NT2/D1 (cell line): Measurements from ENCODE around the gene PRRC2A.

Experiments used
- SUZ12 ChIP-seq: IDR thresholded peaks from 2 replicates; pipeline ENCODE4 v1.6.1; 2011; ENCODE audit not compliant: insufficient read length, insufficient read depth; ENCODE audit errors: extremely low read depth
- ZNF274 ChIP-seq: IDR thresholded peaks from 2 replicates; pipeline ENCODE4 v1.6.1; 2011; ENCODE audit warnings: mild to moderate bottlenecking, low read depth, low read length

DNA sequence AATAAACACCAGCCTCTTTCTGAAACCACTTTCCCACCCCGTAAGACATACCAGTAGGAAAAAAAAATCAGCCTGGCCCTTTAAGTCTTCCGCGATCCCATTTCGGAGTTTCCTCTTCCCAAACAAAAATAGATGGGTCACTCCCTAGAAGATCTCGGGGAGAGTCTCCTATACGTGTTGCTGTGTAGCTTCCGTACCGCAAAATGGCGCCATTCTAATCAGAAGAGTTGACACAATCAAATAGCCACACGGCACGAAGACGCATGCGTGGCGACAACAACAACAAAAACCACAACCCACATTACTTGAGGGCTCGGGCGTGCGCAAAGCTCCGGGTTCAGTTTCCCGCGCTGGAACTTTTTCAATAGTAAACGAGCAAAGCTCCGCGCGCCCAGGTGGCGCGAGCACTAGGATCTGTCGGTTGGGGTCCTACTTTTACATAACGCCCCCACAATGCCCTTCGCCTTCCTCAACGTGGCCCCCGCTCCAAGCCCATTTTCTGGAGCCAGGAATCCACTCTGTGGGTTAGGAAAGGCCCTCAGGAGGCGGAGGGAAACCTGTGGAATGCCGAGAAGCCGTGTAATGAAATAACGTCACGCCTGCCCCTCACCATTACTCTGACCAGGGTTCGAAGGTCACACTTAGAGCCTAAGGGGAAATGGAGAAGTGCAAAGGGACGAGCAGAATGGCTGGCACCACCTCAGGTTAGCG lies 44.4 kb downstream of the PRRC2A start, which contains the start of gene GPANK1:
- TF ChIP-seq SUZ12 (no peak), ZNF274 (no peak)
